Cardiac muscle cell (in vitro differentiated cells and primary cell): ENCODE results near the gene GYS2. TPM values are rescaled to one million over a fixed set of nuclear protein-coding genes. Genes with fewer than 3 reads are reported as not detected.
"Not testable (repeated sequence)": the region's sequence is repeated elsewhere in the genome, so short reads cannot be mapped to it uniquely, and the experiment has no call there.

ENCODE experiments used
- DNase-seq, 2 donors: peaks; one replicate each; pipeline versions ENCODE4 v3.0.0 to v3.0.0-alpha.2; 2010 to 2017; ENCODE audit warnings: low read depth in 1 of 2, low spot score in 1 of 2
- H3K27ac ChIP-seq: fragments of 200-600 bp; sonication (generic); 2 replicates; pipeline ENCODE4 v1.5.1; 2016
- H3K27me3 ChIP-seq: fragments of 200-600 bp; sonication (generic); 2 replicates; pipeline ENCODE4 v1.6.0; 2016; ENCODE audit warnings: control low read depth
- H3K36me3 ChIP-seq: fragments of 200-600 bp; sonication (generic); 2 replicates; pipeline ENCODE4 v1.5.1; 2016; ENCODE audit warnings: control low read depth
- H3K4me1 ChIP-seq: fragments of 200-600 bp; sonication (generic); 2 replicates; pipeline ENCODE4 v1.8.1; 2017; ENCODE audit warnings: low read depth, mild to moderate bottlenecking, mixed run types
- H3K4me3 ChIP-seq: fragments of 200-600 bp; sonication (generic); 2 replicates; pipeline ENCODE4 v1.5.1; 2016; ENCODE audit warnings: mild to moderate bottlenecking
- H3K9me3 ChIP-seq: fragments of 200-600 bp; sonication (generic); 2 replicates; pipeline ENCODE4 v1.5.1; 2017; ENCODE audit warnings: low read depth, mild to moderate bottlenecking, control low read depth
- polyA plus RNA-seq: library from polyadenylated mRNA; unstranded; fragments of >200 nt; fragmentation: Nextera tagmentation; extraction: Ambion mirVana; gene quantifications from 2 replicates; pipeline ENCODE4 v1.2.1, GENCODE V29; 2016
- total RNA-seq: library from RNA; depleted of rRNA; stranded (reverse); fragments of >200 nt; gene quantifications from 2 replicates; pipeline ENCODE4 v1.2.3, GENCODE V29; 2016
- TF ChIP-seq, protein P1 (sequence below): IDR thresholded peaks from 2 replicates; pipeline ENCODE4 v1.5.1; 2012; ENCODE audit warnings: low read depth, mild to moderate bottlenecking, low read length

Gene GYS2
- total and polyA plus RNA-seq, 2 experiments from 2014 or later = not detected

- no peak overlapping the region for H3K27ac ChIP-seq
- TF ChIP-seq, protein P1, sequence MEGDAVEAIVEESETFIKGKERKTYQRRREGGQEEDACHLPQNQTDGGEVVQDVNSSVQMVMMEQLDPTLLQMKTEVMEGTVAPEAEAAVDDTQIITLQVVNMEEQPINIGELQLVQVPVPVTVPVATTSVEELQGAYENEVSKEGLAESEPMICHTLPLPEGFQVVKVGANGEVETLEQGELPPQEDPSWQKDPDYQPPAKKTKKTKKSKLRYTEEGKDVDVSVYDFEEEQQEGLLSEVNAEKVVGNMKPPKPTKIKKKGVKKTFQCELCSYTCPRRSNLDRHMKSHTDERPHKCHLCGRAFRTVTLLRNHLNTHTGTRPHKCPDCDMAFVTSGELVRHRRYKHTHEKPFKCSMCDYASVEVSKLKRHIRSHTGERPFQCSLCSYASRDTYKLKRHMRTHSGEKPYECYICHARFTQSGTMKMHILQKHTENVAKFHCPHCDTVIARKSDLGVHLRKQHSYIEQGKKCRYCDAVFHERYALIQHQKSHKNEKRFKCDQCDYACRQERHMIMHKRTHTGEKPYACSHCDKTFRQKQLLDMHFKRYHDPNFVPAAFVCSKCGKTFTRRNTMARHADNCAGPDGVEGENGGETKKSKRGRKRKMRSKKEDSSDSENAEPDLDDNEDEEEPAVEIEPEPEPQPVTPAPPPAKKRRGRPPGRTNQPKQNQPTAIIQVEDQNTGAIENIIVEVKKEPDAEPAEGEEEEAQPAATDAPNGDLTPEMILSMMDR = no peak
Measured at GRCh38 chr12:21600196-21600595, 4.5 kb downstream of the GYS2 start.

DNA sequence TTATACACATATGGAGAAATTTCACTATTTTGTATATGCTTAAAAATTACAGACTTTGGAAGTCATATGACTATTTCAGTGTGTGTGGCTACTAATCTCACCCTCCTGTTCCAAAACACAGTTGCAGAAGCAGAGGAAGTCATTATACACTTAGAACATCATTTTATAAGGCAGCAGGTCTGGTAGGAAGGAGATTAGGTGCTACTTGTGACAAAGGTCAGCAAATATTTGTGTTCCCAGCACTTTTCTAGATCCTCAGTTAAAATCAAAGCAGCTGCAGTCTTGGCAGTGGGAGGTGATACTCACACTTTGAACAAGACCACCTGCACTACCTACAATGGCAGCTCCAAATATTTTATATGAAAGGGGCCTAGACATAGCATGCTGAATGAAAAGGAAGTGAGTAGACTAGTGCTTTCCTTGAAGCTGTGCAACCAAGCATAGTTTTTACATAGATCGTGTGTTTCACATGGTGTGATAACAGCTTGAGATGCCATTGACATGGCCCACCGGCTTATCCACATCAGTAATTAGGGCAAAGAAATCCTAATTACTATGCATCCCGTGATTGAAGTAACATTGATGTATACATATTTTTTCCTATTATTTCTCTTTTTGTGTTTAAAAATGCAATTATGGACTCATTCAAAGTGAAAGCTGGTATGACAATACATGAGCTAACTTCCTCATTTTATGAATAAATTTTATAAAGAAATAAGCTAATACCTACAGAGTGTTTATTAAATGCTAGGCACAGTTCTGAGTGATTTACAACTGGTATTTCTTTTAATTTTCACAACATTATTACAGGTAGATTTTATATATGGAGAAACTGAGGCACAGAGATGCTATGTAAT, 5.3 kb downstream of the GYS2 start:
- DNase-seq = no peak
- no peak overlapping the region for H3K4me3 ChIP-seq
- no peaks in the 10 kb centered on the region for H3K4me1 ChIP-seq
- no peaks in the 10 kb centered on the region for H3K27me3 ChIP-seq
- H3K36me3 ChIP-seq = no peaks in the 10 kb centered on the region
- no peaks in the 10 kb centered on the region for H3K9me3 ChIP-seq
- TF ChIP-seq, protein P1 = no peak
- H3K27ac ChIP-seq = no peak overlapping the region

More at GRCh38 chr12:21600196-21600595, 4.5 kb downstream of the GYS2 start:
- no peaks in the 10 kb centered on the region for H3K27me3 ChIP-seq
- H3K4me1 ChIP-seq = no peaks in the 10 kb centered on the region
- DNase-seq = no peak
- H3K4me3 ChIP-seq = no peak overlapping the region
- H3K9me3 ChIP-seq = no peaks in the 10 kb centered on the region
- H3K36me3 ChIP-seq = no peaks in the 10 kb centered on the region

- Histone ChIP-seq H3K9me3 (no peaks in the 10 kb centered on the region), H3K27me3 (no peaks in the 10 kb centered on the region), H3K4me1 (no peaks in the 10 kb centered on the region), H3K27ac (no peak overlapping the region), H3K4me3 (no peak overlapping the region), H3K36me3 (no peaks in the 10 kb centered on the region)
- TF ChIP-seq, protein P1 = no peak
- DNase-seq = no peak
Measured at GRCh38 chr12:21598651-21599050, 6.0 kb downstream of the GYS2 start.

- not testable (repeated sequence) for DNase-seq
Measured at GRCh38 chr12:21595356-21595755, 9.3 kb downstream of the GYS2 start.

DNA sequence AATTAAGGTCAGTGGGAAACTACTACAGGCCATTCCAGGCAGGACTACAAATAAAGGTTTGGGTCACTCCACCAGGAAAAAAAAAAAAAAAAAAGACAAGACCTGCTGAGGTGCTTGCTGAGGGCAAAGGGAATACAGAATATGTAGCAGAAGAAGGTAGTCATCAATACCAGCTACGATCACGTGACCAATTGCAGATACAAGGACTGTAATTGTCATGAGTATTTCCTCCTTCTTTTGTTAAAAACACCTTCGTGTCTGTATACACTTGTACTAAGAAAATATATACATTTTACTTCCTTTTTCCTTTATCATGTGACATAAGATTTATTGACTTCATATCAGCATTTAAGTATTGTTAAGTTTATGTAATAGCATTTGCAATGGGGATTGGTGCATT, 19.2 kb downstream of the GYS2 start:
- H3K4me3 ChIP-seq = no peak overlapping the region
- no peak for DNase-seq
- TF ChIP-seq, protein P1 = no peak
- H3K27ac ChIP-seq = no peak overlapping the region
- no peaks in the 10 kb centered on the region for H3K36me3 ChIP-seq
- H3K4me1 ChIP-seq = no peaks in the 10 kb centered on the region
- no peaks in the 10 kb centered on the region for H3K9me3 ChIP-seq
- no peaks in the 10 kb centered on the region for H3K27me3 ChIP-seq

More at GRCh38 chr12:21595356-21595755, 9.3 kb downstream of the GYS2 start:
- not testable (repeated sequence) for H3K4me3 ChIP-seq, H3K4me1 ChIP-seq, H3K36me3 ChIP-seq, H3K27ac ChIP-seq, H3K27me3 ChIP-seq, H3K9me3 ChIP-seq

- not testable (repeated sequence) for H3K27me3 ChIP-seq, H3K4me3 ChIP-seq, H3K4me1 ChIP-seq, H3K36me3 ChIP-seq, DNase-seq, H3K27ac ChIP-seq, H3K9me3 ChIP-seq
Measured at GRCh38 chr12:21584403-21585182, 20.1 kb downstream of the GYS2 start.
